ENCODE data around the gene AHNAK.
"Not testable (repeated sequence)": the region's sequence is repeated elsewhere in the genome, so short reads cannot be mapped to it uniquely, and the experiment has no call there.

Gene AHNAK

GRCh38 chr11:62573592-62574362 lies 27.2 kb upstream of the AHNAK start, which contains the start of gene EEF1G:
EEF1G (minus strand) TSS chr11:62573891; CDS start chr11:62573842, 49 bp downstream.
- peak; percentile 92 to 98 for DNase-seq (ENCODE audit: low read depth in 2 of 2)

DNA sequence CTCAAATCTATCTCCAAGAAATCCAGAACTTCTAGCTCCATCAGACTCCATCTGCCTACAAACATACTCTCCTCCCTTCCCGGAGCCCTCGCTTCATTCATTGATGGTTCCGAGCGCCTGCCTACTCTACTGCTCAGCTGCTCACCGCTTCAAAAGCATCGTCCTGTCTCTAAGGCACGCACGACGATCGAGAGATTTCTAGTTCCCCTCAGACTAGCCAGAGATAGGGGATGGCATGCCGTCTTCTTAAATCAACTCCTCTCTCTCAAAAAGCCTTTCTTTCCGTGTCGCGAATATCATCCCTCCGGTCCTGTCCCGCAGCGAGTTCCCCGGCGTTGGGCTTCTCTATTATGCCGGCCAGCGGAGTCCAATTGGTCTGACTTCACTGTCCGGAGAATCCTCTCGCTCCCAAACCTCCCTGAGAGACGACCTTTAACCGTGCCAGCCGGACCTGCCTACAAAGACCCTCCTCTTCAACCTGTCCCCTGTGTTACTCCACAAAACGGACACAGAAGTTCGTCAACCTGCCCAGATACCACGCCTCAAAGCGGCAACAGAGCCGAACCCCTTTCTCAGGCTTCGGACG lies 26.5 kb upstream of the AHNAK start:
- no peak for DNase-seq (ENCODE audit: low read depth in 2 of 2)

GRCh38 chr11:62572431-62572830 lies 25.8 kb upstream of the AHNAK start:
- DNase-seq (ENCODE audit: low read depth in 2 of 2) = no peak

DNA sequence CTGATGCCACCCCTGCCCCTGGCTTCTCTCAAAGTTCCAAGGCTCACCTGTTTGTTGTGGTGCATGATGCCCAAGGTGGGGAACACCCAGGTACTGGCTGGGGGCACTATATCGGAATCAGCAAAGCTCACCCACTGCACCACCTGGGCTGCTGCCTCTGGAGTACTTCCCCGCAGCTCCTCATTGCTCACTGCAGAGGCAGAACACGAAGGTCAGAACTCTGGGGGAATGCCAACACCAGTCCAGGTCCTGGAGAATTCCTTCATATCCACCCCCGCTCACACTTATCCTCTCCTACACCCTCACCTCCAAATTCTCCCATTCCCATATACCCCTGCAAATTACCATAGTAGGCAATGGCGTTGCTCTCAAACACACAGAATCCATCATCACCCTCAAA lies 24.9 kb upstream of the AHNAK start:
- DNase-seq (ENCODE audit: low read depth in 2 of 2) = not testable (repeated sequence)

- not testable (repeated sequence) for DNase-seq (ENCODE audit: low read depth in 2 of 2)
These were observed 24.3 kb upstream of the AHNAK start for GRCh38 chr11:62570903-62571302.

GRCh38 chr11:62569611-62570010 lies 23.0 kb upstream of the AHNAK start:
- DNase-seq (ENCODE audit: low read depth in 2 of 2) = no peak

DNA sequence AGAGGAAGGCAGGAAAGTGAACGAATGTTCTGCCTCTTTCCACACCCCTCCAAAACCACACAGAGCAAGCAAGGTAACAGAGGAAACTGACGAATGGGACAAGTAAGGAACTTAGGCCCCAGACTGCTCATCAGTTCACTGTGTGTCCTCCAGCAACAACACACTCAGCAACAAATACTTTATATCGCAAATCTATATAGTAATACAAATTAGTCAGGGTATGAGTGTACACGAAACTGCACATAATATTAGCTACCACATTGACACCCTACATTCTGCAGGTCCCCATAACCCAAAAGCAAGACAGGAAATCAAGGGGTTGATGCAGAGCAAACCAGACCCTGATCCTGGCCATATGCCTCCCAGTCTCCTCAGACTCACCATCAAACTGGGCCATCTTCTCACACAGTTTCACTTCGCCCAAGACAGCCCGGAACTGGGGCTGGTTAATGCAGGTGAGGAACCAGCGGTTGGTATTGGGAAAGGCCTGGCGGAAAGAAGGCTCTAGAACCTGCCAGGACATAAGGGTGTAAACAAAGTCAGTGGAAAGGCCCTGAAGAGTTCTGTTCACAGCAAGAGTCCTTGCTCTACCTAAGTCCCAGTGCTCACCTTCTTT lies 20.5 kb upstream of the AHNAK start:
- no peak for DNase-seq (ENCODE audit: low read depth in 2 of 2)

DNA sequence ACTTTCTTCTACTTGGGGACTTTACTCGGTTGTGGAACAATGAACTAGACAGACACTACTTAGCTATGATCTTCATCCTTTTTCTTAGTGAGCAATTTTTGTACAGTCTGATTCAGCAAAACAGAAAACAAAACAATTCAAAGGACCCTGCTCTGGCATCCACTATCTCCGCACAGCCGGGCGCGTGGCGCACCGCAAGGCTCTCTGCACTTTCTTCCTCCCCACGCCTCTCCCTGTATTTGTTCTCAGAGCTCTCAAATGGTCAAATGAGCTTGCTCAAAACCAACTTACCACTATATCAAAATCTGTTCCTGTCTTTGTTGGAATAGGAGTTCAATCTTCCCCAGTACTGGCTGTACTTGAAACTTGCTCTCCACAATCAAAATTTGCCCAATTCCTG lies 19.6 kb upstream of the AHNAK start:
- DNase-seq (ENCODE audit: low read depth in 2 of 2) = no peak

DNA sequence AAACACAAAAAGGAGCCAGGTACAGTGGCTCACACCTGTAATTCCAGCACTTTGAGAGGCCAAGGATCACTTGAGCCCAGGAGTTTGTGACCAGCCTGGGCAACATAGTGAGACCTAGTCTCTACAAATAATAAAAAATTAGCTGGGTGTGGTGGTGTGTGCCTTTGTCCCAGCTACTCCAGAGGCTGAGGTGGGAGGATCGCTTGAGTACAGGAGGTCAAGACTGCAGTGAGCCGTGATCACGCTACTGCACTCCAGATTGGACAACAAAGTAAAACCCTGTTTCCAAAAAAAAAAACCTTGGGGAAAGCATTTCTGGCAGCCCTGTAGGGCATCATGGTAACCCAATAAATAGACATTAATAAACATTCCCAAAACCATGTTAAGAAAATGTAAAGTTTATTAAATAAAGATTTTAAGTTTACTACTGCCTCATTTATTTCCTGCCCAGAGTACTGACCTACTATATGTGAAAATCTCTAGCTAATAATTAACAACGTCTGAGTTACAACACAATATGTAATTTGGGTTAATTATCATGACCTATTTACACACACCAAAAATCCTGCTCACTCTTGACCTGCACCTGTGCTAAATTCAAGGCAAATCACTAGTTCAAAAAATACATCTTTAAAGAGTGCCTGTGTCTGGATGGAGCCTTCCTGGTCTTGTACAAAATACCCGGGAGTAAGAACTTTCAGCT lies 18.6 kb upstream of the AHNAK start:
- no peak for DNase-seq (ENCODE audit: low read depth in 2 of 2)

DNA sequence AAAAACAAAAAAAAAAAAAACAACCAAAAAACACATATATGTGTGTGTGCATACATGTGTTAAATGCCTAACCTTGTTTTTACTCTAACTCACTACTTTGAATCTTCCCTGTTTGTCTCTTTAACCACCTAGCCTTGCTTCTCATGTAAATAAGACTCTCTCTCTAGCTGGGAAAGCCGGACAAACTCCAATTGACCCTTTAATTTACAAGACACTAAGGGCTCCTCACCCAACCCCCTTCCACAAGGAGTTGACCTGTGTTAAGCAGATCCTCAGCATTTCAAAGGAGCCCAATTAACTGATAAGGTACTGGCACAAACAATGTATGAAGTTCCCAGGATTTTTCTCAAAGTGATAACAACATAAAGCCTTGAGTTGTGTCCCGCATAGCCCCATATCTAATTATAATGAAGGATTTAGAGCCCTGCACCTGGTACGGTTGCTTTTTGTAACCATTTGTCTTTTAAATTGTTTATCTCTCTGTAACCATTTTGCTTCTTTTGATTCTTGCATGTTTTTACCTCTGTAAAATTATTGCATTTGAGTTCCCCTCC lies 15.1 kb upstream of the AHNAK start:
- DNase-seq (ENCODE audit: low read depth in 2 of 2) = not testable (repeated sequence)

- DNase-seq (ENCODE audit: low read depth in 2 of 2) = peak; percentile 61 to 74
These were observed 14.0 kb upstream of the AHNAK start for GRCh38 chr11:62560566-62561103.

- not testable (repeated sequence) for DNase-seq (ENCODE audit: low read depth in 2 of 2)
These were observed 13.0 kb upstream of the AHNAK start for GRCh38 chr11:62559626-62560025.

GRCh38 chr11:62559204-62559603 lies 12.6 kb upstream of the AHNAK start:
- DNase-seq (ENCODE audit: low read depth in 2 of 2) = no peak

DNA sequence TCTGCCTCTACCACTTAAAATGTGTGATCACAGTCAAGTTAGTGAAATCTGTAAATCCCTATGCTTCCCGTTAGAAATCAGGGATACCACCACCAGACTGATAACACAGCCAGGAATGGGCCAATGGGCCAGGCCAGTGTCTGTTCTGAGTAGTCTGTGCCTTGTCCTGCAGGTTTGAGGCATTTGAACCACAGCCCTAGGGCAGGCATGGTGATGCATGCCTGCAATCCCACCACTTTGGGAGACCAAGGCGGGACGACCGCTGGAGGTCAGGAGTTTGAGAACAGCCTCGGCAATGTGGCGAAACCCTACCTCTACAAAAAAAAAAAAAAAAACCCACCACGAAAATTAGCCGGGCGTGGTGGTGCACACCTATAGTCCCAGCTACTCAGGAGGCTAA lies 12.1 kb upstream of the AHNAK start:
- no peak for DNase-seq (ENCODE audit: low read depth in 2 of 2)

DNA sequence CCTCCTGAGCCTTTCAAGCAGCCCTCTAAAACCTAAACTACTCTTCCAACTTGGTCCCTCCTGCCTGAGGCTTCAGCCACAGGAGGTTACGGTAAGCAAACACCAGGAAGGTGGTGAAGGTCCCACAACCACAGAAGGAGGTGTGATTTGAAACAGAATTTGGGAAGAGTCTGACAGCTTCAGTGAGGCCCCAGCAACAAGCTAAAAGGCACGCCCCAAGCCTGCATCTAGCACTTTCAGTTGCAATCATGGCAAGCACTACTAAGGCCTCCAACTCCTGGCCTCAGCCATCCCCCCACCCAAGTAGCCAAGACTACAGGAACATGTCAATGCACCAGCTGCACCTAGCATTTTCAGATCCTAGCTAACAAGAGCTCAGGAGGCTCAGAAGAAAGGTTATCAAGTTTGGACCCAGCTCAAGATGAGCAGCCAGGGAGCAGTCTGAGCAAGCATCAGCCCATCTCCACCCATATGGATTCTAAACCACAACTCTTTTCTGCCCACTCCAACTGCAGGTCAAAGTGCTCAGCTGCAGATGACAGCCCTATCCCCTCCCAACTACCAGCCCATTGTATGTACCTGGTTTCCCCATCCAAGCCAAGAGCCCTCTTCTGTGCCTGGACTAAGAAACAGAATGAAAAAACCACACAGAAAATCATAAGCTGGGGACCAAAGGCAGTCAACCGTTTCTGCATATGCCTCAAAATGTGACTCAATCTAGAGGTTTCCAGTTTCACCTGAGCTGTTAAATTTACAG lies 10.4 kb upstream of the AHNAK start:
- peak in 1 of 2 donors; percentile 53 for DNase-seq (ENCODE audit: low read depth in 2 of 2)

- peak; percentile 65 to 76 for DNase-seq (ENCODE audit: low read depth in 2 of 2)
These were observed 9.7 kb upstream of the AHNAK start for GRCh38 chr11:62556108-62556874.

DNA sequence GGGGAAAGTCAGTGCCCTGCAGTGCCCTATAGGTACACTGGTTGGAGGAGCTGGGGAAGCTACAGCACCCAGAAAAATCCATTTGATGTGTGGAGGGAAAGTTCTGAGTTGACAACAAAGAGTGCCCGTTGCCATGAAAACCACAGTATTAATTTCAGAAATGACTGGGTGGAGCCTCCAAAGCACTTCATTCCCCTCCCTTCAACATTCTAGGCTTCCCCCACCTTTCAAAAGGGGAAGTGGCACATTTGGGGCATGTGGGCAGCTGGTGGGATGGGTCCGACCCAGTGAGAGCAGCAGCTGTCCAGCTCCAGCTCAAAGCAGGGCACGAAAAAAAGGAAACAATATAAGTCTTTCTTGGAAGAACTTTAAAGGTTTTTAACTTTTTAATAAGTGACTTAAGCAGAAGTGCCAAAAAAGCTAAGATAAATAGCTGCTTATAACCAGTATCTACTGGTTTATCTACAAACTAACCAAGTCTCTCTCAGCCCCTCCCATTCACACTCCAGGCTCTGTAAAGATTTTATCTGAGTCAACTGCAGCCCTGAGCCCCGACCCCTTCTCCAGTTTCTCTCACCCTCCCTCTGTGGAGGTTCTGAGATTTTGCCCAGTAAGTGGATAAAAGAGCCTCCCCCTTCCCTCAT lies 9.0 kb upstream of the AHNAK start:
- peak in 1 of 2 donors; percentile 41 for DNase-seq (ENCODE audit: low read depth in 2 of 2)

GRCh38 chr11:62554387-62555167 lies 8.0 kb upstream of the AHNAK start:
- no peak for DNase-seq (ENCODE audit: low read depth in 2 of 2)

DNA sequence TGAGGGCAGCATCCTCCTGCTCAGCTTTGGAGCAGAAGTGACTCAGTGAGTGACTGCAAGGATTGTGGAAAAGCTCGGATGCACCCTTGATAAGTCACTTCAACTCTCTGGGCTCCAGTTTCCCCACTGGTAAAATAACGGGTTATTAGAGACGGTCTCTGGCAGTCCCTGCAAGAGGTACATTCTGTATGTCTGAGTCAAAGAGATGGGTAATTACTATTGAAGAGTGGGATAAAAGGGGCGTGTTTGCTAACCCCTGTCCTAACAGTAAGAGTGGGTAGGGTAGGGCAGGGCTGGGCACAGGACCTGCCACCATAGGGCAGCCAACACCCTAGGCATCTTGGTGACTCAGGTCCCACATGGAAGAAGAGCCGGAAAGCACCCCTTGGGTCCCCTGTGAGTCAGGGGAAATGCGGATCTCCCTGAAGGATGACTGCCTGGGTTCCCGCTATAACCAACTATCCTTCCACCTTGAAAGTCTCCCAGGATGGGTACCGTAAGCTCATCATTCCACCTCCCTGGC lies 7.3 kb upstream of the AHNAK start:
- no peak for DNase-seq (ENCODE audit: low read depth in 2 of 2)
